Sigmoid colon (tissue), 7 donors: ENCODE data around the gene DDIT4. TPM values are rescaled to one million over a fixed set of nuclear protein-coding genes. Genes with fewer than 3 reads are reported as not detected.
"Not testable (repeated sequence)": the region's sequence is repeated elsewhere in the genome, so short reads cannot be mapped to it uniquely, and the experiment has no call there.

Source experiments
- DNase-seq: peaks from one replicate; pipeline ENCODE4 v3.0.0-alpha.2; 2019
- H3K27ac ChIP-seq, 4 donors: fragments of 200-600 bp; sonication (generic); one replicate each; pipeline ENCODE4 v1.5.1; 2016 to 2019; ENCODE audit warnings: mild to moderate bottlenecking in 1 of 4
- H3K27me3 ChIP-seq, 3 donors: fragments of 200-600 bp; sonication (generic); one replicate each; pipeline ENCODE4 v1.5.1; 2019; ENCODE audit warnings: mild to moderate bottlenecking in 1 of 3
- H3K36me3 ChIP-seq, 4 donors: fragments of 200-600 bp; sonication (generic); one replicate each; pipeline ENCODE4 v1.5.1; 2016 to 2019
- H3K4me1 ChIP-seq, 4 donors: fragments of 200-600 bp; sonication (generic); one replicate each; pipeline ENCODE4 v1.5.1; 2017 to 2019
- H3K4me3 ChIP-seq, 4 donors: fragments of 200-600 bp; sonication (generic); one replicate each; pipeline ENCODE4 v1.5.1; 2017 to 2019; ENCODE audit warnings: mild to moderate bottlenecking in 2 of 4, moderate library complexity in 1 of 4
- H3K9me3 ChIP-seq, 4 donors: fragments of 200-600 bp in 3 of 4; sonication (generic) in 3 of 4; one replicate each; pipeline versions ENCODE4 v1.5.1 to v1.6.1; 2013 to 2019
- EP300 ChIP-seq, 4 donors: sonication (generic); formaldehyde crosslinking; IDR thresholded peaks; one replicate each; pipeline ENCODE4 v1.6.1; 2017; ENCODE audit warnings: antibody characterized with exemption in 4 of 4
- POLR2A ChIP-seq, 2 donors: fragments of 450-650 bp; IDR thresholded peaks; one replicate each; pipeline ENCODE4 v1.6.1; 2016; ENCODE audit warnings: antibody characterized with exemption in 2 of 2, mild to moderate bottlenecking in 2 of 2, moderate library complexity in 2 of 2
- POLR2AphosphoS5 ChIP-seq, 4 donors: sonication (generic); formaldehyde crosslinking; IDR thresholded peaks; one replicate each; pipeline ENCODE4 v1.6.1; 2017; ENCODE audit warnings: antibody characterized with exemption in 4 of 4
- WGBS, 2 donors: extraction: QIAGEN DNeasy Blood & Tissue Kit; methylation state at CpG; one replicate each; pipeline ENCODE4 v1.1.7; 2013; 5-methylcytosine and 5-hydroxymethylcytosine counted together
- intact Hi-C: fragments of 100-400 bp; cut with DNase I; formaldehyde crosslinking; loops from one replicate; pipeline ENCODE4 v1.15.1; 2023
- polyA plus RNA-seq, 3 donors: library from polyadenylated mRNA; stranded (reverse); fragments of 200-250 nt; gene quantifications; one replicate each; pipeline ENCODE4 v1.2.3, GENCODE V29; 2013
- total RNA-seq, 4 donors: library from RNA; depleted of rRNA; stranded (reverse); fragments of >200 nt; gene quantifications; one replicate each; pipeline ENCODE4 v1.1.0, GENCODE V29; 2016
- TF ChIP-seq, protein P1 (sequence below), 4 experiments: fragments of 450-650 bp in 3 of 4; fragments of 200-600 bp in 1 of 4; IDR thresholded peaks; one replicate each; pipeline ENCODE4 v1.5.1; 2016 to 2019; ENCODE audit warnings: antibody characterized with exemption in 4 of 4, mild to moderate bottlenecking in 3 of 4, moderate library complexity in 2 of 4
- donor health status: healthy with polysubstance abuse.
- donor health status: Bipolar disorder and iron deficiency.
- donor health status: healthy.

The DDIT4 gene
- total and polyA plus RNA-seq, 7 donors: 71.5 to 413 (median 100.0) TPM

DNA sequence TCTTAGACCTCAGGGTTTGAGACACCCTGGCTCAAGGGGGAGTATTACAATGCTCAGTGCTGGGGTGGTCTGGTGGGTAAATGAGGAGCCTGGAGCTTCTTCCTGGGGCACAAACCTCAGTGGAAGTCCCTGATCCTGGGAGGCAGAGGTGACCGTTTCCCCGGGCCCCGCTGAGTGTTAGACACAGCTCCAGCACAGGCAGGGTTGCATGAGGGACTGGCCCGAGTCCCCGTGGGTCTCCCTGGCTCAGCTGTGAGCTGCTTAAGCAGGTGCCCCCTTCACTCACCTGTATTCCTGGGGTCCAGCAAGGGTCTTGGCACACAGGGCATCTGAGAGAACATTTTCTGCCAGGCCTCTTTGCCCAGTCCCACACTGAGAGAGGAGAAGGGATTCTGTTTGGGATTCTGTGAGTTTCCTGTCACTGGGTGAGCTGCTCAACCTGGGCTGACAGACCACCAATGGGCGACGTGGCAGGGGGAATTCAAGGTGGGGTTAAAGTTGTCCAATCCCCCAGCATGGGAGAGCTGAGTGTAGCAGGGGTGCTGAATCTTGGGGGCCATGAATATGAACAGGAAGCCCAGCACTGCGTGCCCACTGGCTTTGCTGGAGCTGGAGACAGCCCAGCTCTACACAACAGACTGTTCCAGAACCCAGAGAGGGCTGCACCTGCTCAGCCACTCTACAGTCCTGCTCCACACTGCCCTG lies 29.9 kb downstream of the DDIT4 start:
- intact Hi-C loops: no loop called here
- Histone ChIP-seq H3K4me3 (no peak overlapping the region), H3K4me1 (peaks cover 0 to 6% (median 6%) of the 10 kb centered on the region in 4 donors), H3K36me3 (no peaks in the 10 kb centered on the region), H3K27ac (no peak overlapping the region), H3K9me3 (no peaks in the 10 kb centered on the region), H3K27me3 (no peaks in the 10 kb centered on the region)
- WGBS, 2 donors: 92% methylated on average over 8 of the region's 8 CpGs
- no peak for DNase-seq
- no peak for TF ChIP-seq EP300 (IDR thresholded peaks at IDR 0.05)
- no peak for TF ChIP-seq POLR2AphosphoS5 (IDR thresholded peaks at IDR 0.05)
- TF ChIP-seq, protein P1, sequence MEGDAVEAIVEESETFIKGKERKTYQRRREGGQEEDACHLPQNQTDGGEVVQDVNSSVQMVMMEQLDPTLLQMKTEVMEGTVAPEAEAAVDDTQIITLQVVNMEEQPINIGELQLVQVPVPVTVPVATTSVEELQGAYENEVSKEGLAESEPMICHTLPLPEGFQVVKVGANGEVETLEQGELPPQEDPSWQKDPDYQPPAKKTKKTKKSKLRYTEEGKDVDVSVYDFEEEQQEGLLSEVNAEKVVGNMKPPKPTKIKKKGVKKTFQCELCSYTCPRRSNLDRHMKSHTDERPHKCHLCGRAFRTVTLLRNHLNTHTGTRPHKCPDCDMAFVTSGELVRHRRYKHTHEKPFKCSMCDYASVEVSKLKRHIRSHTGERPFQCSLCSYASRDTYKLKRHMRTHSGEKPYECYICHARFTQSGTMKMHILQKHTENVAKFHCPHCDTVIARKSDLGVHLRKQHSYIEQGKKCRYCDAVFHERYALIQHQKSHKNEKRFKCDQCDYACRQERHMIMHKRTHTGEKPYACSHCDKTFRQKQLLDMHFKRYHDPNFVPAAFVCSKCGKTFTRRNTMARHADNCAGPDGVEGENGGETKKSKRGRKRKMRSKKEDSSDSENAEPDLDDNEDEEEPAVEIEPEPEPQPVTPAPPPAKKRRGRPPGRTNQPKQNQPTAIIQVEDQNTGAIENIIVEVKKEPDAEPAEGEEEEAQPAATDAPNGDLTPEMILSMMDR (IDR thresholded peaks at IDR 0.05): no peak
- no peak for TF ChIP-seq POLR2A (IDR thresholded peaks at IDR 0.05)

DNA sequence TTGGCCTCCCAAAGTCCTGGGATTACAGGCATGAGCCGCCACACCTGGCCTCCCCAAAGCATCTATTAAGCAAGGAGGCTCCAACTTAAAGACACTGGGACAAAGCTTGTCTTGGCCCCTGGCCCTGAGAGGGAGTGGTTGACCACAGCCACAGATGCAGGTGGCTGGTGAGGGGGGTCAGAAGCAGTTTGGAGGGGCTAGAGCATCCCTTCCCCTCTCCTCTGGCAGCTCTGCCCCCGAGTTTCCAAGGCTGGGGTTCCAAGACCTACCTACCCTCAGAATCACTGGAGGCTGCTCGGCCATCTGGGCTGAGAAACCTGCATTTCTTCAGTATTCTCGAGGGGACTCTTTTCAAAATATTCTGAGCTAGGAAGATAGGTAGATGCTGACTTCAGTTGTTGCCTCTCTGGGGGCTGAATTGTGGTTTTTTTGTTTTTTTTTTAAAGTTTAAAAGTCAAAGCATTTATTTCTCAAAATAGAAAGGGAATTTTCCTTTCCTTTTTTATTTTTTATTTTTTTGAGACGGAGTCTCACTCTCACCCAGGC lies 32.6 kb downstream of the DDIT4 start:
- Histone ChIP-seq H3K27me3 (no peaks in the 10 kb centered on the region), H3K36me3 (no peaks in the 10 kb centered on the region), H3K4me3 (no peak overlapping the region), H3K4me1 (peaks cover 0 to 23% (median 11%) of the 10 kb centered on the region in 4 donors), H3K27ac (no peak overlapping the region), H3K9me3 (no peaks in the 10 kb centered on the region)
- intact Hi-C loops: no loop called here
- DNase-seq: no peak
- WGBS, 2 donors: 69 to 84% methylated on average over 5 of the region's 5 CpGs
- TF ChIP-seq, protein P1 (IDR thresholded peaks at IDR 0.05): no peak
- TF ChIP-seq POLR2A (IDR thresholded peaks at IDR 0.05) (no peak), EP300 (IDR thresholded peaks at IDR 0.05) (no peak), POLR2AphosphoS5 (IDR thresholded peaks at IDR 0.05) (no peak)

DNA sequence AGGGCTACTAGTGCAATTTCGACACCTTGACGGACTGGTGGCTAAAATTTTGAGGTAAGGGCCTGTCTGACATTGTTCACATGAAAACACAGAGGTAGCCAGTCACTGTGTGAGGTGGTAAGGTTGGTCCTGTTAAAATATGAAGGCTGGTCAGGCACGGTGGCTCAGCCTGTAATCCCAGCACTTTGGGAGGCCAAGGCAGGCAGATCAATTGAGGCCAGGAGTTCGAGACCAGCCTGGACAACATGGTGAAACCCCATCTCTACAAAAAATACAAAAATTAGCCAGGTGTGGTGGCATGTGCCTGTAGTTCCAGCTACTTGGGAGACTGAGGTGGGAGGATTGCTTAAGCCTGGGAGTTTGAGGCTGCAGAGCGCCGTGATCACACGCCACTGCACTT lies 34.0 kb downstream of the DDIT4 start:
- intact Hi-C loops, H3K9me3 ChIP-seq, H3K36me3 ChIP-seq, H3K4me3 ChIP-seq, H3K27ac ChIP-seq, H3K27me3 ChIP-seq, DNase-seq: not testable (repeated sequence)
- peaks cover 0 to 23% (median 11%) of the 10 kb centered on the region in 4 donors for H3K4me1 ChIP-seq
- 96% methylated on average over 7 of the region's 7 CpGs for WGBS, 2 donors

DNA sequence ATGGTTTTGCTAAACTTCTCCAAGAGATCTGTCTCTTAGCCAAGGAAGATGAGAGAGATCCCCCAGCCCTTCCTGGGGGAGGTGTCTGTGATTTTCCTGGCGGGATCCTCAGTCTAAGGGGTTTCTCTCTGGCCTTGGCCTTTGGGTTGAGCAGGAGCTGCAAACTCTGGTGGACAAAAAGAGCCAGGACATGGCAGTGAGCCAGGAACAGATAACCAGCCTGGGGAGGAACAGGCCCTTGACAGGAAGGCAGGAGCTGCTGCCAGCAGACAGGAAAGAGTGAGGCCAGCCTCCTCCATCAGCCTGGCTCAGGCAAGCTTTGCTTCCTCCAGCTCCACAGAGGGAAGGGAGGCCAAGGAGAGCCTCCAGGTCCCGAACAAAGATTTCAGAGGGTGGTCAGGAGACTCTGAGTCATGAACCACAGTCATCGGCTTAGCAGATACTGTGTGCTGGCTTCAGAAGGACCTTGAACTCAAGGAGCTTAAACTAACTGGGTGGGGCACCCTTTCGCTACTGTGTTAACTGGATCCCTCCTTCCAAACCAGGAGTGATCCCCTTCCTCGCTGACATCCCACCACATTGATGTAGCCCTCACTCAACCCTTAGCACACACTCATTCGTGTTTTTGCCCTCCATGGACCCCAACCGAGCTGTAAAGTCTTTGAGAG lies 34.7 kb downstream of the DDIT4 start:
- no peak for TF ChIP-seq EP300 (IDR thresholded peaks at IDR 0.05)
- TF ChIP-seq POLR2A (IDR thresholded peaks at IDR 0.05): no peak
- peak in 2 of 4 donors; percentile 8 to 38 for TF ChIP-seq POLR2AphosphoS5 (IDR thresholded peaks at IDR 0.05)
- TF ChIP-seq, protein P1 (IDR thresholded peaks at IDR 0.05): no peak
- H3K36me3 ChIP-seq: no peaks in the 10 kb centered on the region
- H3K9me3 ChIP-seq: no peaks in the 10 kb centered on the region
- no peak overlapping the region for H3K4me3 ChIP-seq
- 33 to 60% methylated on average over 7 of the region's 7 CpGs for WGBS, 2 donors
- peaks cover 0 to 23% (median 11%) of the 10 kb centered on the region in 4 donors for H3K4me1 ChIP-seq
- peak; percentile 82 for DNase-seq
- intact Hi-C loops: no loop called here
- no peaks in the 10 kb centered on the region for H3K27me3 ChIP-seq
- peak overlapping the region; percentile 9 to 49 (median 26) for H3K27ac ChIP-seq
